HG03159 (cell line): ENCODE measurements around the gene RPL21.
"Not testable (repeated sequence)": the region's sequence is repeated elsewhere in the genome, so short reads cannot be mapped to it uniquely, and the experiment has no call there.

Experiments used
- ATAC-seq: cut with Tn5 transposase; IDR thresholded peaks from one replicate; pipeline ENCODE4 v1.9.1; 2021; ENCODE audit warnings: mild to moderate bottlenecking, moderate library complexity; ENCODE audit not compliant: unreplicated experiment

RPL21 gene

GRCh38 chr13:27283906-27284493 lies 32.6 kb downstream of the RPL21 start:
- ATAC-seq, result no peak

DNA sequence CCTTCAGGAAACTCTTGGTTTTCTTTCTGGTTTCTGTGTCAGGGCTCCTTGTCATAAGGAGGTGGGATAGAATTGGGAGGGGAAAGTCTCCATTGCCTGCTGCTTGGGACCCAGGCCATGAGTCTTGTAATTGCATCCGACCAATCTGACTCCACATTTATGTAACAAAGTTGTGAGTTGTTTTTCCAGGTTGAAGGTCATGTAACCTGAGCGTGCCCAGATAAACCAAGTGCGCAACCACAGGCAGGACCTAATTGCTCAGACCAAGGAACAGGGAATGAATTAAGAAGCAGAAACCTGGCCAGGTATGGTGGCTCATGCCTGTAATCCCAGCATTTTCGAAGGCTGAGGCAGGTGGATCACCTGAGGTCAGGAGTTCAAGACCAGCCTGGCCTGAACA lies 37.0 kb downstream of the RPL21 start:
- no peak for ATAC-seq

- ATAC-seq, result no peak
These were observed 37.8 kb downstream of the RPL21 start for GRCh38 chr13:27289011-27289665.

DNA sequence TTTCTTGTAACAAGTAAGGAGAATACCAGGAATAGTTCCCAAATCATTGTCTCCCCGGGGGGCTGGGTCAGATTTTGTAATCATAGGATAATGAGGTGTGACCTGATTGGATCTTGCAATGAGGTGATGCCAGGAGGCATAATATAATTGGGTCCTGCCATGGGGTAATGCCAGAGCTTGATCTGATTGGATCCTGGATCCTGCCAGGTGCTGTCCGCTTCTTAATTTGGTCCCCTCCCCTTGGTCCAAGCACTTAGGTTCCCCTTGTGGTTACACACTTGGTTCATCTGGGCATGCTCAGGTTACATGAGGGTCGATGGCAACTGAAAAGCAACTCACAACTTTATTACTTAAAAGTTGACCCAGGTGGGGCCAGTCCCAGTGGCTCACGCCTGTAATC lies 39.4 kb downstream of the RPL21 start:
- no peak for ATAC-seq

DNA sequence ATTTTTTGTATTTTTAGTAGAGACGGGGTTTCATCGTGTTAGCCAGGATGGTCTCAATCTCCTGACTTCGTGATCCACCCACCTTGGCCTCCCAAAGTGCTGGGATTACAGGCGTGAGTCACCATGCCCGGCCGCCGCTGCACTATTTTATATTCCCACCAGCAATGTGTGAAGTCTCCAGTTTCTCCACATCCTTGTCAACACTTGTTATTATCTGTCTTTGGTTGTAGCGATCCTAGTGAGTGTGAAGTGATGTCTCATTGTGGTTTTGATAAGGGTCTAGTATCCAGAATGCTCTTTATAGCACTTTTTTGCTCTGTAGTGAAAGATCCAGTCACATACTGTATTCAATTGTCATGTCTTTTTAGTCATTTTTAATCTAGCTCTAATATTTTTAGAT lies 40.6 kb downstream of the RPL21 start:
- not testable (repeated sequence) for ATAC-seq

- no peak for ATAC-seq
These were observed 41.8 kb downstream of the RPL21 start for GRCh38 chr13:27293076-27293691.

- ATAC-seq, result no peak
These were observed 42.6 kb downstream of the RPL21 start for GRCh38 chr13:27293873-27294515.

GRCh38 chr13:27295096-27295495 lies 43.7 kb downstream of the RPL21 start:
- no peak for ATAC-seq

DNA sequence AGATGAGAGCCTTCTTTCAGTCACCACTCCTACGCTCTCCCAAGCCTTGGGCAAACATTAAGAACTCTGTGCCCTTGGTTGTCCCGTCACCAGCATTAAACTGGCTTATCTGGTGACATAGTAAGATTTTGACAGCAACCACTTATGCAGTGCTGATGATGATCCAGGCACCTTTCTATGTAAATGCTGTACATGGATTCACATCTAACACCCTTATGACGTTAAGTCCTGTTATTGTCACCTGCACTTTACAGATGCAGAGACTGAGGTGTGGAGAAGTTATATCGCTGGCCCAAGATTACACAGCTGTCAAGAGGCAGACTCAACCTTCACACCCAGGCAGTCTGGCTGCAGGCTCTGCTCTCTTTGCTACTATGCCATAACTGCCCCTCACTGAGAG lies 44.3 kb downstream of the RPL21 start:
- no peak for ATAC-seq

DNA sequence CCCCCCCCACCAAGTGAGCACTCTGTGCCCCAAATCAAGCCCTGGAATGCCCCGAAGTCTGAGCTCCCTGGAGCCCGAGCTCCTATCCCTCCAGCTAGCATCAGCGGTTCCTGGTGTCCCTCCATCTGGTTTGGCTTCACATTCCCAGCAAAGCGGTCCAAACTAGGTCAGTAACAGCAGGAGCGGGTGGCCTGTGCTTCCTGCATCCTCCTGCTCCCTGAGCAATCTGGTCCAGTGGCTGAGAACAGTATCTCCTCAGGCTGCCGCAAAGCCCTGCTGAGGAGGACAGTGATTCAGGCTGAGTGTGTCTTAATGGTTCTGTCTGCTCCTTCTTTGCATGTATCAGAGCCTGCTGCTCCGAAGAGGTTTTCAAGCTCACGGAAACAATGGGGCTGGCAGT lies 45.1 kb downstream of the RPL21 start:
- ATAC-seq, result no peak

DNA sequence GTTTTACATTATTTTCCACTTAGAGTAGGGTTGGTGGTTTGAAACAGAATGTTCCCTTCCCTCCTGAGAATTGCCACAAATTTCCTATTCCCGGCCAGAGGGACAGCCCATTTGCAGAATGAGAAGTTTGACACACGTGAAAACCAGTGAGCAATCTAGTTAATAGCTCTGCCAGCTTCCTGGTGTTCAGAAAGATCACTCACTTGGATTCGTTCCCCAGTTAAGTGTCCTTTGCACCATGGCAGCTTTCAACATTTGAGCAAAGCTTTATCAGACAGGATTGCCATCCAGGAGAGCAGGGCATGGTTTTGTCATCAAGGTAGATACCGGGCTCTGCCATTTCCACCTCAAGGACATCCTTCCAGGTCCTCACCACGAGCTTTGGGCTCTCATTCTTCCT lies 47.5 kb downstream of the RPL21 start:
- ATAC-seq, result no peak

DNA sequence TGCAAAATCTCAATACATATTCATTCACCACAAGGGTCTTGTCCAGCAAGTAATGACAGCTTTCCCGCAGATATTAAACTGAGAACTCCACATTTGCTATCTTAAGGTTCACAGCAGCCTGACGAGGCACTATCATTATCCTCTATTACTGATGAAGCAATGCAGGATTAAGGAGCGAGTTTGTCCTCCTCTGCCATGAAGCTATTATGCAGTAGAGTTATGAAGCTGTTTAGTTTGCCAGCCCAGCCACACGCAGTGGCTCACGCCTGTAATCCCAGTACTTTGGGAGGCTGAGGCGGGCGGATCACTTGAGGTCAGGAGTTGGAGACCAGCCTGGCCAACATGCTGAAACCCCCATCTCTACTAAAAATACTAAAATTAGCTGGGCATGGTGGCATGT lies 49.0 kb downstream of the RPL21 start:
- not testable (repeated sequence) for ATAC-seq

- no peak for ATAC-seq
These were observed 49.7 kb downstream of the RPL21 start for GRCh38 chr13:27300941-27301586.

DNA sequence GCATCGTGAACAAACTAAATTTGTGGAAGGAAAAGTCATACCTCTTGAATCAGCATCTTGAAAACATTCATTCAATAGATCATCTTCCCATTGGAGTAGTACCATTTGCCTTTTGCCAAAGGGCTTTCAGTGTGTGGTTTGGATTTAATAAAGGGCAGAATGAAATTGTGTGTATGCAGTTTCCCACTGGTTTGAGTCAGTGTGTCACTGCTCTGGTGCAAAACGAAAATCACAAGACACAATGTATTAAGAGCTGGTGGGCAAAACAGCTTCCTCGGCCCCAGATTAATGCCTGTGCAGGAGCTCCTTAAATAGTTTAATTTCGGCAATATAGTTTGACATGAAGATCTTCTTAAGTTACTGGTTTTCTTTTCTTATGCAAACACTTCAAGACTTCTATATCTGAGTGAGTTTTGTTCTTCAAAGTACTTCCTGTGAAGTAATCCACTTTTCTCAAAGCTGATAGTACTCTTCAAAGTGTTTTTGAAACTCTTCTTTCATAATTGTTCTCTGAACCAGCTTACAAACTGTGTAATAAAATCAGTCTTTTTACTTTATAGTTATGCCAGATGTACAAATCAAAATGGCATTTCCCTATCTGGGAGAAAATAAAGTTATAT lies 51.4 kb downstream of the RPL21 start:
- no peak for ATAC-seq

DNA sequence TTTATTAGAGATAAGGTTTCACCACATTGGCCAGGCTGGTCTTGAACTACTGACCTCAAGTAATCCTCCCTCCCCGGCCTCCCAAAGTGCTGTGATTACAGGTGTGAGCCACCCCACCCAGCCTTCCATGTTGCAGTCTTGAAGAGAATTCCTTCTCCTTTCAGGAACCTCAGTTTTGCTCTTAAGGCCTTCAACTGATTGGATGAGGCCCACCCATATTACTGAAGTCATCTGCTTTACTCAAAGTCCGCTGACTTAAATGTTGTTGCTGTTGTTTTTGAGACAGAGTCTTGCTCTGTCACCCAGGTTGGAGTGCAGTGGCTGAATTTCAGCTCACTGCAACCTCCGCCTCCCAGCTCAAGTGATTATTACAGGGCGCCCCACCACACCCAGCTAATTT lies 52.7 kb downstream of the RPL21 start:
- no peak for ATAC-seq

GRCh38 chr13:27304611-27305010 lies 53.3 kb downstream of the RPL21 start:
- ATAC-seq, result no peak
